COR-L47 (cell line): Measurements from ENCODE around the gene KRT9.
"Not testable (repeated sequence)": the region's sequence is repeated elsewhere in the genome, so short reads cannot be mapped to it uniquely, and the experiment has no call there.

Experiments
- DNase-seq: peaks from one replicate; lab custom pipeline; 2025; lab: John Stamatoyannopoulos, UW

The KRT9 gene, protein sequence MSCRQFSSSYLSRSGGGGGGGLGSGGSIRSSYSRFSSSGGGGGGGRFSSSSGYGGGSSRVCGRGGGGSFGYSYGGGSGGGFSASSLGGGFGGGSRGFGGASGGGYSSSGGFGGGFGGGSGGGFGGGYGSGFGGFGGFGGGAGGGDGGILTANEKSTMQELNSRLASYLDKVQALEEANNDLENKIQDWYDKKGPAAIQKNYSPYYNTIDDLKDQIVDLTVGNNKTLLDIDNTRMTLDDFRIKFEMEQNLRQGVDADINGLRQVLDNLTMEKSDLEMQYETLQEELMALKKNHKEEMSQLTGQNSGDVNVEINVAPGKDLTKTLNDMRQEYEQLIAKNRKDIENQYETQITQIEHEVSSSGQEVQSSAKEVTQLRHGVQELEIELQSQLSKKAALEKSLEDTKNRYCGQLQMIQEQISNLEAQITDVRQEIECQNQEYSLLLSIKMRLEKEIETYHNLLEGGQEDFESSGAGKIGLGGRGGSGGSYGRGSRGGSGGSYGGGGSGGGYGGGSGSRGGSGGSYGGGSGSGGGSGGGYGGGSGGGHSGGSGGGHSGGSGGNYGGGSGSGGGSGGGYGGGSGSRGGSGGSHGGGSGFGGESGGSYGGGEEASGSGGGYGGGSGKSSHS

GRCh38 chr17:41571561-41572434 is at the start of gene KRT9:
KRT9 (minus strand) TSS chr17:41572059; CDS start chr17:41571992, 67 bp downstream.
- no peak for DNase-seq

GRCh38 chr17:41621435-41621817 is 49.6 kb upstream of the KRT9 start:
- not testable (repeated sequence) for DNase-seq

DNA sequence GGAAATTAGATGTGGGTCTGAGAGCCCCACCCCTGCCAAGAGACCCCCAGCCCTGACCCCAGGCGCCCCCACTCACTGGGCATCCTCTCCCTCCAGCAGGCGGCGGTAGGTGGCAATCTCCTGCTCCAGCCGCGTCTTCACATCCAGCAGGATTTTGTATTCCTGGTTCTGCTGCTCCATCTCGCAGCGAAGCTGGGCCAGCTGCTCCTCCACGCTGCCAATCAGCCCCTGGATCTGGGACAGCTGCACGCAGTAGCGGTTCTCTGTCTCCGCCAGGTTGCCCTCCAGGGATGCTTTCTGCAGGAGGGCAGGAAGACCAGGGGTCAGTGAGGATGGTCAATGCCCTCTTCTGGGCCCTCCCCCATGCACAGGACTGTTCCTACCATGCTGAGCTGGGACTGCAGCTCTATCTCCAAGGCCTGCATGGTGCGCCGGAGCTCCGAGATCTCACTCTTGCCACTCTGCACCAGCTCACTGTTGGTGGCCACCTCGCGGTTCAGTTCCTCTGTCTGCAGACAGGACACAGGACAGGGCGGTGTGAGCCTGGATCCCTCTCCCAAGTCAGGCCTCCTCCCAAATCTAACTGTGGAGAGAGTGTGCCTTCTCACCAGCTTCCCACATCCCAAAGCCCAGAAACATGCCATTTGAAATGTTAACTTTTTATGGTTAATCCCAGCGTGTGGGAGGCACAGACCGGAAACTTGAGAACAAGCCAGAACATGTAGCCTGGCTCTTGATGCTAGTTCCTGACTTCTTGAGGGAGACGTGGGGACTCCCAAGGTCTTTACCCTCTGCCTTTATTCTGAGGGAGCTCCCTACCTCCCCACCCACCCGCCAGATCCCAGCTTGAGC is 49.0 kb upstream of the KRT9 start:
- no peak for DNase-seq

DNA sequence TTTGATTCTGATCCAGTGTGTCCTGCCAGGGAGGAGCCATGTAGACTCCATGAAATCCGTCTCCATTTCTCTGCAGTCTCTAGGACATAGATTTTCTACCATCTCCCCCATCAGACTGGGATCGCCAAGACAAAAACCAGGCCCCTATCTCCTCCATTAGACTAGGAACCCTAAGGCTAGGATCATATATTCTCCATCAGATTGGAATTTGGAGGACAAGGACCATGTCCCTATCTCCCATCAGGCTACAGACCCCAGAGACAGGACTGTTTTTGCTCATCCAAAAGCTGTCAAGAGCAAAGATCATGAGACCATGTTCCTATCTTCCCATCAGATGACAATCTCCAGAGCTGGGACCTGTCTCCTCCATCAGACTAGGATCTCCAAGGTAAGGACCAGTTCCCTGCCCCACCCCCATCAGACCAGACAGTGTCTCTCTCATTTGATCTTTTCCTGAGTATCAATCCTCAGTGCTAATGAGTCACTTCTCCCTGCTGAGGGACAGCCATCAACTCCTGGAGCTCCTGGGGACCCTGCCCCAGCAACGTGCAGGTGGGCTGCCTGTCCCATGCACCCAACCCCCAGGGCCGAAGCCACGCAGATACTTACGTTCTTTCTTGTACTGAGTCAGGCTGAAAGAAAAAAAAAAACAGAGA is 48.2 kb upstream of the KRT9 start:
- DNase-seq = not testable (repeated sequence)

GRCh38 chr17:41619036-41619926 is 47.4 kb upstream of the KRT9 start:
- DNase-seq = no peak

- no peak for DNase-seq
Measured at GRCh38 chr17:41618341-41619035, 46.6 kb upstream of the KRT9 start.

DNA sequence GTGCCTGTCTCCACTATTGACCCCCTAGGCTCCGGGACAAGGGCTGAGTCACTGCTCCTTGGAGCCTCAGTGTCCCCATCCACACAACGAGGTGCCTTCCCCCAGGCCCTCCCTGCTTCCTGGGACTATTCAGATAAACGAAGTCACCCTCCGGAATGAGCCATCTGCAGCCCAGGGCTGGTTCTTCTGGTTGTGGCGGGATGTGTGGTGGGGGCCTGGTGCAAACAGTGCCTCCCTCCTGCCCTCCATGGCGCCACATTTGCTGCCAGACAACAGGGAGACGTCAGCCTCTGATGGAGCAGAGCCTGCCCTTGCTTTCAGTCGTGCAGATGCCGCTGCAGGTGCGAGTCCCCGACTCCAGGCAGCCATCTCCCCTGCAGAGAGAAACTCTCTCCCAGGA is 45.8 kb upstream of the KRT9 start:
- DNase-seq = no peak

DNA sequence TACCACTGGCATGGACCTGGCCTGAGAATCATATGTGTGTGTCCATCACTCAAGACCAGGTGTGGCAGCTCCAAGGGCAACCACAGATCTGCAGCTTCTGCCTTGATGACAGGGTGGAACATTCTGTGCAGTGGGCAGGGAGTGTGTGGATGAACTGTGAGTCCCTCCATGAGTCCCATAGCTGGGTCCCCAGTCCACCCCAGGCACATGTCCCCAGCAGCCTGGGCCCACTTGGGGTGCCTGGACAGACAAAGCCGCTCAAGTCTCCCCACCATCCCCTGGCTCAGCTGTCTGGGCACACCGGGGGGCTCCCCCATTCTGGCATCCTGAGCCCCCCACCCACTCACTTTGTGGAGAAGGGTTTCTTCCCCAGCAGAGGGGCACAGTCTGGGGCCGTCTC is 45.3 kb upstream of the KRT9 start:
- DNase-seq = no peak

GRCh38 chr17:41616486-41616885 is 44.6 kb upstream of the KRT9 start:
- not testable (repeated sequence) for DNase-seq

DNA sequence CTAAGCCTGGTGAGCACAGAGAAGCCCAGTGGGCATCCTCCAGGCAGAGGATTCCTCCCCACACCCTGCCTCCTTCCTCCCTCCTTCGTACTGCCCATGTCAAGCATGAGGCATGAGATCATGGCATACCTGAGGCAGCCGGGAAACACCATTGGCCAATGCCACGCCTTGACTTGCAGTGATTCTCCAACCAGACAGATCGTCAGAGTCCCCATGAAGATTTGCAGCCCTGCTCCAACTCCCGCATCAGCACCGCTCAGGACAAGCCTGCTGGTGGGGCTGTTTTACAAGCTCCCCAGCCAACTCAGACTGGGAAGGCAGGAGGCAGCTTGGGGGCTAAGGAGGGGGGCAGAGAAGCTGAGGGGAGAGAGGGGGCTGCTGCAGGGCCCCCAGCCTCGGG is 43.6 kb upstream of the KRT9 start:
- DNase-seq = no peak

- DNase-seq = not testable (repeated sequence)
Measured at GRCh38 chr17:41614767-41615166, 42.9 kb upstream of the KRT9 start.

DNA sequence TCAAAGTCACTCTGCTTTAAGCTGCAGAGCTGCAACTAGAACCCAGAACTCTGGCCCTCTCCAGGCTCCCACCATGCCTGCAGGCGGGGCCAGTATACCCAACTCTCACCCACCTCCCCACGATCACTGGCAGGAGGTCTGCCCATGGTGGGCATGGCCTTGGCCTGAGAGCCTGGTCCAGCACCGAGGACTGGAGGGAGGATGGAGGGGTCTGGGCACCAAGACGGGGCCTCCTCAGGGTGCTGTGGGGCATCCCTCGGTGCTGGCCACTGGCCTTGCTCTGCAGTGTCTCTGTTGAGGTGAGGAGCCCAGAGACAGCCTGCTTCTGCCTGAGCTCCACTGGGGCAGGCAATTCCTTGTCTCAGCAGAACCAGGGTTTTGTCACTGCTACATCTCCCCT is 42.2 kb upstream of the KRT9 start:
- DNase-seq = no peak

DNA sequence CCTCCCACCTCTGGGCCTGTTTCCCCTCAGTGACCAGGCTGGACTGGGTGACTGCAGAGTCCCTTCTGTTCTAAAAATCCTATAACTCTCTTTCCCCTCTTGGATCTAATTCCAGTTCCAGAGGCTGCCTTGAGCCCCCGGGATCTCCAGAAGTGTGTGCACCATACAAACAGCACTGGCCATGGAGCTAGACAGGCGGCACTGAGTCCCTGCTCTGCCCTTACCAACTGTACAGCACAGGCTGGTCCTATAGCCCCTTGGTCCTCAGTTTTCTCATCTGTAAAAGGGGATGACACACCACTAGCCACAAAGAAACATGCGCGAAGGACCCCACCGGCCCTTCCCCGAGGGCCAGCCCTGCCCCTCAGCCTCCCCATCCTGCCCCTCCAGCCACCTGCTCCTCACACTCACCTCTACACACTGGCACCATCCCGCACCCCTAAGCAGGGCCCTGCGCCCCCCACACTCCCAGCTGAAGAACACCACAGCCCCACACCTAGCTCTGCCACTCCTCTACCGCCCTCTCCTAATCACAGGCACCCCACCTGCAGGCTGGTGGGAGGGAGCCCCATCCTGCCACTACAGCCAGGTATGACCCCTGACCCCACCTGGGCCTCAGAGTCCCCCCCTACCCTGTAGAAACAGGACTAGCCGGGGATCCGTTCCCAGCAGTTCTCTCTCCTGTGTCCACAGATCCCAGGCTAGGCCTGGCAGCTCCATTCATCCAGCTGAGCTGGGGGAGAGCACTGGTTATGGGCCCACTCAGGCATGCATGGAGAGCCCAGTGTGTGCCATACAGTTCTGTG is 41.6 kb upstream of the KRT9 start:
- DNase-seq = no peak

GRCh38 chr17:41612376-41613160 is 40.7 kb upstream of the KRT9 start, which contains the start of gene KRT16:
KRT16 (minus strand) TSS chr17:41612767; CDS start chr17:41612688, 79 bp downstream.
- DNase-seq = not testable (repeated sequence)

DNA sequence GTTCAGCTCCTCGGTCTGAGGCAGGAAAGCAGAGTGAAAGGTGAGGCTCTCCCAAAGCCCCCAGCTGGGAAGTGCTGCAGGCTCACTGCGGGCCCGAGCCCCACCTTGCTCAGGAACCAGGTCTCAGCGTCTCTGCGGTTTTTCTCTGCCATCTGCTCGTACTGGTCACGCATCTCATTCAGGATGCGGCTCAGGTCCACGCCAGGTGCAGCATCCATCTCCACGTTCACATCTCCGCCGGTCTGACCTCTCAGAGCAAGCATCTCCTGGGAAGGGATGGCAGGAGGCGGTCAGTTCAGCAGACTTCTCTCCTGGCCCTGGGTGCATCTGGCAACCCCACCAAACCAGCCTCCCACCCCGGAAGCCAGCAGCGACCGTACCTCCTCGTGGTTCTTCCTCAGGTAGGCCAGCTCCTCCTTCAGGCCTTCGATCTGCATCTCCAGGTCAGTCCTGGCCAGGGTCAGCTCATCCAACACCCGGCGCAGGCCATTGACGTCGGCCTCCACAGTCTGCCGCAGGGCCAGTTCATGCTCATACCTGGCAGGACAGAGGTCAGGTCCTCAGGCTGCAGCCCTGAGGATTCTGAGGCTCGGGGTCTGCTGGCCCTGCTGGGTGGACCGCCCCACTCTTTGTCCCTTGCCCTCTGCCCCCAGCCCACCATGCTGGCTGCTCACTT is 39.2 kb upstream of the KRT9 start:
- no peak for DNase-seq

DNA sequence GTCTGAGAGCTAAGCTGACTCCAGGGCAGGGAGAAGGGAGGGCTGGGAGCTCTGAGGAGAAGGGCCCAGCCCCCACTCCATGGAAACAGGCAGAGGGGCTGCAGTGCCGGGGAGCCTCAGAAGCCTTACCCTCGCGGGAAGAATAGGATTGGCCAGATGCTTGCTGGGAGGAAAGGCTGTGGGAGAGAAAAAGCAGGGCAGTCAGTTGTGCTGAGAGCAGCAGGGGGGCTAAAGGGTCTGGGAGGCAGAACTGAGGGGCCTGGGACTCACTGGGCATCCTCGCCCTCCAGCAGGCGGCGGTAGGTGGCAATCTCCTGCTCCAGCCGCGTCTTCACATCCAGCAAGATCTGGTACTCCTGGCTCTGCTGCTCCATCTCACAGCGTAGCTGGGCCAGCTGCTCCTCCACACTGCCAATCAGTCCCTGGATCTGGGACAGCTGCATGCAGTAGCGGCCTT is 38.2 kb upstream of the KRT9 start:
- not testable (repeated sequence) for DNase-seq

- not testable (repeated sequence) for DNase-seq
Measured at GRCh38 chr17:41606930-41607329, 35.1 kb upstream of the KRT9 start.
